Mammary epithelial cell (primary cell): Measurements from ENCODE around the gene IL17RB.

ENCODE experiments used
- EZH2 ChIP-seq: IDR thresholded peaks from 2 replicates; pipeline ENCODE4 v1.6.1; 2012; ENCODE audit warnings: low read length, inconsistent platforms, borderline replicate concordance
- TF ChIP-seq, protein P1 (sequence below), 2 donors: IDR thresholded peaks in 1 of 2; conservative IDR thresholded peaks in 1 of 2; 2 replicates each; pipeline ENCODE4 v1.5.1; 2011 to 2012; ENCODE audit warnings: inconsistent platforms in 2 of 2, low read length in 2 of 2, mild to moderate bottlenecking in 2 of 2, control low read depth in 1 of 2, low read depth in 1 of 2; ENCODE audit not compliant: insufficient read depth in 1 of 2; ENCODE audit errors: extremely low read depth in 1 of 2

- TF ChIP-seq, protein P1, sequence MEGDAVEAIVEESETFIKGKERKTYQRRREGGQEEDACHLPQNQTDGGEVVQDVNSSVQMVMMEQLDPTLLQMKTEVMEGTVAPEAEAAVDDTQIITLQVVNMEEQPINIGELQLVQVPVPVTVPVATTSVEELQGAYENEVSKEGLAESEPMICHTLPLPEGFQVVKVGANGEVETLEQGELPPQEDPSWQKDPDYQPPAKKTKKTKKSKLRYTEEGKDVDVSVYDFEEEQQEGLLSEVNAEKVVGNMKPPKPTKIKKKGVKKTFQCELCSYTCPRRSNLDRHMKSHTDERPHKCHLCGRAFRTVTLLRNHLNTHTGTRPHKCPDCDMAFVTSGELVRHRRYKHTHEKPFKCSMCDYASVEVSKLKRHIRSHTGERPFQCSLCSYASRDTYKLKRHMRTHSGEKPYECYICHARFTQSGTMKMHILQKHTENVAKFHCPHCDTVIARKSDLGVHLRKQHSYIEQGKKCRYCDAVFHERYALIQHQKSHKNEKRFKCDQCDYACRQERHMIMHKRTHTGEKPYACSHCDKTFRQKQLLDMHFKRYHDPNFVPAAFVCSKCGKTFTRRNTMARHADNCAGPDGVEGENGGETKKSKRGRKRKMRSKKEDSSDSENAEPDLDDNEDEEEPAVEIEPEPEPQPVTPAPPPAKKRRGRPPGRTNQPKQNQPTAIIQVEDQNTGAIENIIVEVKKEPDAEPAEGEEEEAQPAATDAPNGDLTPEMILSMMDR (conservative IDR thresholded peaks at IDR 0.05 in 1 of 2, IDR thresholded peaks at IDR 0.05 in 1 of 2; ENCODE audit: extremely low read depth in 1 of 2, insufficient read depth in 1 of 2, low read depth in 1 of 2, low read length in 2 of 2), result no peak
- TF ChIP-seq EZH2, result no peak
Measured at GRCh38 chr3:53836084-53836872, 10.1 kb upstream of the IL17RB start.
